HG02642 (cell line): ENCODE measurements around the gene RBM12.

Source experiments
- ATAC-seq: cut with Tn5 transposase; IDR thresholded peaks from one replicate; pipeline ENCODE4 v1.9.1; 2021; ENCODE audit warnings: mild to moderate bottlenecking; ENCODE audit not compliant: unreplicated experiment, poor library complexity

The RBM12 gene

DNA sequence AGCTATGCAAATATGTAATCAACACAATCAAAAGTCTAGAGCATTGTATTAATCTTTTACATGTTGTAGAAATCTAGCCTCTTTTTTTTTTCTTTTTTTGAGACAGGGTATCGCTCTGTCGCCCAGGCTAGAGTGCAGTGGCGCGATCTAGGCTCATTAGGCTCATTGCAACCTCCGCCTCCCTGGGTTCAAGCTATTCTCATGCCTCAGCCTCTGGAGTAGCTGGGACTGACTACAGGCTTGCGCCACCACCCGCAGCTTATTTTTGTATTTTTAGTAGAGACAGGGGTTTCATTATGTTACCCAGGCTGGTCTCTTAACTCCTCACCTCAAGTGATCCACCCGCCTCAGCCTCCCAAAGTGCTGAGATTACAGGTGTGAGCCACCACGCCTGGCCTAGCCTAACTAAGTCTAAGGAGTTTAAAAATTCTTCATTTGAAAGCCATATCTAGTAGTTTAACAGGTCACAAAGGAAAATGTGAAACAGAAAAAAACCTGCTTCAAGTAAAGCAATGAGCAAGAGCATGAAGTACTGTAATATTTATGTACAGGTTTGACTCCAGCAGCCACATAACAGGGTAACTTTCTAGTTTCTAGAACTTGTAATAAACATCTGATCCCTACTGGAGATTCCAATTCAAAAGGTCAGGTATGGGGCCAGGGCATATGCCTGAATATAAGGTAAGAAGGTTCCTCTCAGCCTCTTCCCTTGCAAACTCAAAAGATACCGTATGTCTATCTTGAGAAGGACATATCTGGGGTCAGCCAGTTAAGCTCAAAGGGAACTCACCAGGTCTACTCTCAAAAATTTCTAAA is 4.4 kb downstream of the RBM12 start:
- no peak for ATAC-seq

DNA sequence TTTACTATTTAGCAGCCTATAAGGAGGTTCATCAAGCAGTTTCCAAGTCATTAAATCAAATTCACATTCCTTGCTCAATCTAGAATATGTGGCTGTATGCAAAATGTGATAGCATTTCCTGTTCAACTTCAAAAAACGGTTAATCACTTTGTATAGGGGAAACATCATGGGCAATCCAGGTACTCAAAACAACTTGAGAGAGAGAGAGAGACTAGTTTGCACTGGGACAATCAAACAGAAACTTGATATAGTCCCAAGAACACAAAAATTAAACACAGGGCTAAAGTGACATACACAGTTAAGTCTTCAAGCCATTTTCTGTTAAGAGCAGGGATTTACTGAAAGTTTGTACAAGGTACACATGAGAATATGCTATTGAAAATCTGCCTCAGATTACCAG is 7.4 kb downstream of the RBM12 start:
- no peak for ATAC-seq

GRCh38 chr20:35654415-35654814 is 10.3 kb downstream of the RBM12 start:
- no peak for ATAC-seq

GRCh38 chr20:35653893-35654292 is 10.8 kb downstream of the RBM12 start:
- ATAC-seq = no peak

GRCh38 chr20:35653430-35653734 is 11.3 kb downstream of the RBM12 start:
- no peak for ATAC-seq

- ATAC-seq = no peak
These were observed 11.9 kb downstream of the RBM12 start for GRCh38 chr20:35652641-35653429.

DNA sequence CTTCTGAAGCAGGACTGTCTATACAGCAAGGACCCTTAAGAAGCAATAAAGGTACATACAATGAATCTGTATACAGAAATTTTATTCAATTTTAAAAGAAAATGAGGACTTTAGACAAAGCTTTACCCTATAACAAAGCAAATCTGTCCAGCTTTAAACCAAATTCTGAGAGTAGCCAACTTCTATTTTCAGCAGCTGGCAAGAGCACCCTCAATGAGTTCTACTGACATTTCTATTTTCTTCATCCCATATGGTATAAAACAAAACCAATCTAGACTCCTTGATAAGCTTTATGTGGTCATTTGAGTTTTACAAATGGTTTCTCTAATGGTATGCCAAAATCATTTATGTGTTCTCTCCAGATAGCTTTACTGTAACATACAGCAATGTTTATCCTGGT is 12.7 kb downstream of the RBM12 start:
- ATAC-seq = no peak

- ATAC-seq = no peak
These were observed 14.1 kb downstream of the RBM12 start for GRCh38 chr20:35650632-35651031.

- no peak for ATAC-seq
These were observed 15.9 kb downstream of the RBM12 start for GRCh38 chr20:35648836-35649235.

DNA sequence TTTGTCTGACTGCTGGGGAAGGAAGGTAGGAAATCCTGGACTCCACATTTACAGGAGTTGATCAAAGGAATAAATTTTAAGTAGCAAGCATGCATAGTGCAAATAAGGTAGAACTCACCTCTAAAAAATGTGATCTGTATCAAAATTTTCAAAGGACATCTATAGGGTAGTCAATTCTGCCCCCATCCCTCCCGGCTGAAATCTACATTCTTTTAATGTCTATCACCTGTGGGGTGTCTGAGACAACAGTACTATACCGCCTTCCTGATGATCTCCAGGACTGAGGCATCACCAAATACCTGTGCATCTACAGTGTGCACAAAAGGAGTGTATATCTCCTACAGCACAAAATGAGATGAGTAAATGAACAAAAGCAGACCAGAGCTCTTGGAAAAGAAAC is 19.9 kb downstream of the RBM12 start:
- ATAC-seq = no peak

DNA sequence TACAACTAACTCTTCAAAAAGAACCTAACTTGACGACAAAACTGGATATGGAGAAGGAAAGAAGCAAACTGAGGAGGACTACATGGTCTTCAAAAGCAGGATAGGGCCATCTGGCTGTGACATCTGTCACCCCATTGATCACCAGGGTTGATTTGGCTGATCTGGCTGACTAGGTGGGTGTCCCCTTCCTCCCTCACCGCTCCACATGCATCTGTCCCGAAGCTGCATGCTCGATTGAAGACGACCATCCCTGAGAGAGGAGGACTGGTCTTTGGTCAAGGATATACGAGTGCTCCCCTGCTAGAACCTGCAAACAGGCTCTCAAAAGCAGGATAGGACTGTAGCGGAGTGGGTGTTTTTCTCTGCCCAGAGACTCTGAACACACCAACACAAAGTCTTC is 21.7 kb downstream of the RBM12 start:
- no peak for ATAC-seq

DNA sequence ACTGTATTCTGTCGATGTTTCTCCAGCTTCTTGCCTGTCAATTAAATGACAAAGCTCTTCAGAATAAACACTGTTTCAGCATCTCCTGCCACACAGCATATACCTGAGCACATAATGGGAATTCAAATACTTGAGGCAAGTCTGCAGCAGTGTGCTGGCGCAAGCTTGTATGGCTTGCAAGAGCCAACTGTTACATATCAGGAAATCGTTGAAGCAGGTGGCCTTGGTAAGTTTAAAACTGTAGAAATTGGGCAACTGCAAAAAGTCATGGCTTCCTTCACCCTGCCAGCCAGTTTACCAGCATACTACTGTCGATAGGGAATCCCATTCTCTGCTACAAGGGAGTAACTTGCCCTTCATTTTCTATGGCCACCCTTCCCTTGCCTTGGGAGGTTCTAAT is 23.0 kb downstream of the RBM12 start:
- no peak for ATAC-seq

DNA sequence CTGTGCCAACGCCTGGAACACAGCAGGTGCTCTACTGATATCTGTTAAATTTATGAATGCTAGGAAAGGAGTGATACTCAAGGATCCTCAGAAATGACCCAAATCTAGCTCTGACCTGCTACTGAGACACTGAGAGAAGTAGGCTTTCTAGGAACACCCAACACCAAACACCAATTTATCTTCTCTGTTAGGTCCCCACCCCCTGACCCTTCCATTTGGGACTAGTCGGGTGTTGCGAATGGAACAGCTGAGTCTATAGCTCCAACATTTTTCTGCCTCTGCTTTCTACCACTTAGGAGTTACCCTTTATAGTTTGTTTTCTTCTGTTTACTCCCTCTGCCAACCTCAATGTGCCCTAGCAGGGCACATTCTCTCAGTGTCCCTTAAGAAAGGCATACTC is 24.0 kb downstream of the RBM12 start:
- ATAC-seq = no peak

DNA sequence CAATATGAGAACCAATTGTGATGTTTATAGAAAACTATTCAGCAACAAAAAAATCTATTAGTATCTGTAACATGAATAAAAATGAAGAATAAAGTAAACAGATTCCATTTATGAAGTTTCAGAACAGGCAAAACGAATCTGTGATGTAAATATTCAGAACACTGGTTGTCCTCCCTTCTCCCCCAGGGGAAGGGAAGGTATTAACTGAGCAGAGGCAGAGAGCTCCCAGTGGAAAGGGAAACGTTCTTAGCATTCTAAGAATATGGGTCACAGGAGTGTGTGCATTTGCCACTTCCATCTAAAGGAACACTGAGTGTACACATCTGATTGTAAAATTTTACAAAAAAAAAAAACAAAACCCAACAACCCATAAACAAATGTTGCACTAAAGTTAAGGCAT is 25.9 kb downstream of the RBM12 start:
- ATAC-seq = no peak

- no peak for ATAC-seq
These were observed 27.4 kb downstream of the RBM12 start for GRCh38 chr20:35637276-35637675.

DNA sequence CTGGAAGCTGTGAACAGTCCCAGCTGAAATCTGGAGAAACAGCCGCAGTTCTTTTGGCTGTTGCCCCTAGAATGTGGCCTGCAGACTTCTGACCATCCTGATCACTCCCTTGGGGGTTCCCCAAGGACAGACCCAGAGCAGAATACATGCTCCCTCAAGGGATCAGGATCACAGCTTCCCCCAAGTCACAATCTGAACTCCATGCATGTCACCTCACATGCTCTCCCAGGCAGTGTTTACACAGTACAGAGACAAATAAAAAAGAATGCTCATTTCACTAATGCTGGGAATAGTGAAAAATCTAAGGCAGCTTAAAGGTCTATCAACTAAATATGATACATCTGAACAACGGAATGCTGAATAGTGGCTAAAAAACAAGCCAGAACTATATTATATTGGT is 28.6 kb downstream of the RBM12 start:
- no peak for ATAC-seq

DNA sequence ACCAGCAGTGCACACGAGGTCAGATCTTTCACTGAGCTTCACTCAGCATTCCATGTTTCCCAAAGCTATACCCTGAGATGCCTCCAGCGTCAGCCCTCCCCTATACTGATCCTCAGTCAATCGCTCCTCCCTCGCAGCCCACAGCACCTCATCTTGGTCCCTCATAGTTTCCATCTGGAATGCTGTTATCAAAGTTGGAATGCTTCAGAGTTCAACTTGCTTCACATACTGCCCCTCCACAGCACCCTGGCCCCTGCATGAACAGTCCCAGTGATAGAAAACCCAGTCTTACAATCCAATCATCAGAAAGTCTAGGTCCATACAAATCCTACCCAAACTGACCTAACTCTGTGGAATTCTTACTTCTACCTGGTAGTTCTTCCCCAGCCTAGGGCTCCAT is 29.0 kb downstream of the RBM12 start:
- ATAC-seq = no peak

DNA sequence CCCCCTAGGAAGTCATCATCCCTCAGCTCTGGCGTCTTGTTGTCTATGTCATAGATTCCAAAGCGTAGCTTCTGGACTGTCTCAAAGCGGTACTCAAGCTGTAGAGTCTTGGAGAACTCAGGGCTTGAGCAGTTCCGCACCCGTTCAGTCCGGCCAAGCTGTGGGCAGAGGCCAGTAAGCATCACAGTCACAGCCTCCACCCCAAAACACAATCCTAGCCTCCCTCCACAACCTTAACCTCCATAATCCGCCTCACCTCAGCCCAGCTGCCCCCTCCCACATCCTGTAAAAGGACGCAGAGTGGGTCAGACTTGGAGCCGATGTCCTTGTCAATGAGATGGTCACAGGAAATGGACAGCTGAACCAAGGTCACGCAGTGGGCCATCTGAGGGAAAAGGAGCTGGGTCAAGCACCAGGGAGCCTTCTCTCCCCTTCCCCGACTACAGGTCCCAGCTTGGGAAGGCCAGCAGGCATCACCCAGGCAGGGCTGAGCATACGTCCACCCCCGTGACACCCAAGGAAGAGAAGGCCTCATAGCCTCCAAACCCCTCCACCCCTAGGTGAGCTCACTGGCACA is 32.1 kb downstream of the RBM12 start:
- ATAC-seq = no peak

DNA sequence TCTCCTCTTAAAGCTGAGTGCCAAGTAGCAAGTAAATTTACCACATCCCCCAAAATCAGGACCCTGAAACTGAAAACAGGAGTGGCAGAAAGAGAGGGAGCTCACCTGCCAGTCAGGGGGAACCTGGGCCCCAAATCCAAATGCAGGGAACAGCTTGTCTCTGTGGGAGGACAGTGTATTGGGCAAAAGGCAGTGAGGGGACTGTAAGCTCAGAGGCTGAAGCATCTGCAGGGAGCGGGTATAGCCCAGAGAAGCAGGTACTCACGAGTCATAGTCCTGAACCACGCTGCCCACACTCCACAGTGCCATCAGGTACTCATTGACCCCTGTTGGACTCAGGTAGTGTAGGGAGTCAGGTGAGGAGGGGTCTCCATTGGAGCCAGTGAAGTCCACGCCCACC is 34.1 kb downstream of the RBM12 start:
- no peak for ATAC-seq

- no peak for ATAC-seq
These were observed 35.1 kb downstream of the RBM12 start for GRCh38 chr20:35629427-35630145.

- ATAC-seq = no peak
These were observed 37.6 kb downstream of the RBM12 start for GRCh38 chr20:35627121-35627520.
